Stimulated activated CD4-positive, alpha-beta T cell treated with anti-CD3 and anti-CD28 coated beads, Interleukin-12 subunit alpha, Interleukin-12 subunit beta, amount 100 ng/mL, for 48 hours (primary cell): ENCODE results near the gene DYNC1I1.

Experiments
- DNase-seq, 3 donors: peaks; one replicate each; pipeline ENCODE4 v3.0.0-alpha.2; 2020; ENCODE audit warnings: low read depth in 2 of 3, low spot score in 1 of 3

The DYNC1I1 gene

GRCh38 chr7:95957510-95957909, 185.2 kb downstream of the DYNC1I1 start:
- no peak for DNase-seq

- no peak for DNase-seq
Measured at GRCh38 chr7:95960706-95961244, 188.4 kb downstream of the DYNC1I1 start.

- no peak for DNase-seq
Measured at GRCh38 chr7:95963446-95963990, 191.2 kb downstream of the DYNC1I1 start.

- no peak for DNase-seq
Measured at GRCh38 chr7:95971716-95972115, 199.4 kb downstream of the DYNC1I1 start.

GRCh38 chr7:95972523-95972922, 200.2 kb downstream of the DYNC1I1 start:
- no peak for DNase-seq

- DNase-seq, result no peak
Measured at GRCh38 chr7:95974108-95974507, 201.8 kb downstream of the DYNC1I1 start.

GRCh38 chr7:95976369-95977060, 204.2 kb downstream of the DYNC1I1 start:
- DNase-seq, result no peak

- DNase-seq, result no peak
Measured at GRCh38 chr7:95977994-95978393, 205.6 kb downstream of the DYNC1I1 start.

GRCh38 chr7:95980167-95980566, 207.8 kb downstream of the DYNC1I1 start:
- no peak for DNase-seq

GRCh38 chr7:95980706-95981105, 208.4 kb downstream of the DYNC1I1 start:
- no peak for DNase-seq

GRCh38 chr7:95986178-95986764, 213.9 kb downstream of the DYNC1I1 start:
- DNase-seq, result no peak

GRCh38 chr7:95989301-95989700, 216.9 kb downstream of the DYNC1I1 start:
- DNase-seq, result no peak

- DNase-seq, result no peak
Measured at GRCh38 chr7:95993380-95993779, 221.0 kb downstream of the DYNC1I1 start.

GRCh38 chr7:95996174-95996573, 223.8 kb downstream of the DYNC1I1 start:
- DNase-seq, result no peak

GRCh38 chr7:95996886-95997285, 224.5 kb downstream of the DYNC1I1 start:
- no peak for DNase-seq

GRCh38 chr7:95997632-95998031, 225.3 kb downstream of the DYNC1I1 start:
- no peak for DNase-seq

- DNase-seq, result no peak
Measured at GRCh38 chr7:95999481-95999880, 227.1 kb downstream of the DYNC1I1 start.

GRCh38 chr7:96004578-96004977, 232.2 kb downstream of the DYNC1I1 start:
- no peak for DNase-seq

GRCh38 chr7:96005271-96005670, 232.9 kb downstream of the DYNC1I1 start:
- DNase-seq, result no peak

- DNase-seq, result no peak
Measured at GRCh38 chr7:96009148-96009547, 236.8 kb downstream of the DYNC1I1 start.

- no peak for DNase-seq
Measured at GRCh38 chr7:96013836-96014235, 241.5 kb downstream of the DYNC1I1 start.

GRCh38 chr7:96014617-96015016, 242.3 kb downstream of the DYNC1I1 start:
- DNase-seq, result no peak
